PC-9 (cell line): ENCODE results near the gene CR1. TPM values are rescaled to one million over a fixed set of nuclear protein-coding genes. Genes with fewer than 3 reads are reported as not detected.
"Not testable (repeated sequence)": the region's sequence is repeated elsewhere in the genome, so short reads cannot be mapped to it uniquely, and the experiment has no call there.

Experiments used
- BruUV-seq: library from RNA; stranded (reverse); fragments of 400-500 nt; replicated peaks from 2 replicates; lab custom pipeline; 2021; lab: Mats Ljungman, UMichigan
- CTCF ChIA-PET: fragments of 300-600 bp; sonication (Branson Sonifier 250); formaldehyde crosslinking; loops from one replicate; lab custom pipeline; 2022; ENCODE audit warnings: antibody characterized with exemption; lab: Charles Lee
- POLR2A ChIA-PET: fragments of 300-600 bp; sonication (Branson Sonifier 250); formaldehyde crosslinking; loops from one replicate; lab custom pipeline; 2022; ENCODE audit warnings: antibody characterized with exemption; ENCODE audit not compliant: unreplicated experiment; lab: Charles Lee
- DNase-seq, 2 experiments: peaks; one replicate each; pipeline versions ENCODE4 v3.0.0 to v3.0.0-alpha.2; 2015 to 2022; ENCODE audit warnings: mixed read lengths in 1 of 2
- H2AFZ ChIP-seq: fragments of 200-600 bp; sonication (generic); 2 replicates; pipeline ENCODE4 v1.8.1; 2017; ENCODE audit warnings: antibody characterized with exemption
- H3F3A ChIP-seq: fragments of 200-600 bp; sonication (generic); 2 replicates; pipeline ENCODE4 v1.8.1; 2017; ENCODE audit warnings: antibody characterized with exemption, mild to moderate bottlenecking, low read depth; ENCODE audit not compliant: insufficient read depth
- H3K27ac ChIP-seq: fragments of 200-600 bp; sonication (generic); 2 replicates; pipeline ENCODE4 v1.6.1; 2016; ENCODE audit warnings: mixed run types
- H3K27me3 ChIP-seq: fragments of 200-600 bp; sonication (generic); 2 replicates; pipeline ENCODE4 v1.6.1; 2016; ENCODE audit warnings: low read depth, mixed run types; ENCODE audit not compliant: insufficient read depth
- H3K36me3 ChIP-seq: fragments of 200-600 bp; sonication (generic); 2 replicates; pipeline ENCODE4 v1.6.1; 2016; ENCODE audit warnings: low read depth, mixed run types
- H3K4me1 ChIP-seq: fragments of 200-600 bp; sonication (generic); replicated peaks from 2 replicates; pipeline ENCODE4 v1.6.1; 2016; ENCODE audit warnings: mixed run types; ENCODE audit not compliant: insufficient read depth
- H3K4me2 ChIP-seq: fragments of 200-600 bp; sonication (generic); 2 replicates; pipeline ENCODE4 v1.6.1; 2017; ENCODE audit warnings: mixed run types
- H3K4me3 ChIP-seq: fragments of 200-600 bp; sonication (generic); 2 replicates; pipeline ENCODE4 v1.6.1; 2016; ENCODE audit warnings: mixed run types
- H3K79me2 ChIP-seq: fragments of 200-600 bp; sonication (generic); 2 replicates; pipeline ENCODE4 v1.6.1; 2017; ENCODE audit warnings: low read depth, mixed run types
- H3K9me2 ChIP-seq: fragments of 200-600 bp; sonication (generic); 2 replicates; pipeline ENCODE4 v1.8.1; 2017; ENCODE audit warnings: mild to moderate bottlenecking; ENCODE audit not compliant: insufficient read depth
- H3K9me3 ChIP-seq: fragments of 200-600 bp; sonication (generic); 2 replicates; pipeline ENCODE4 v1.8.1; 2016; ENCODE audit warnings: low read depth; ENCODE audit not compliant: insufficient read depth
- H4K20me1 ChIP-seq: fragments of 200-600 bp; sonication (generic); 2 replicates; pipeline ENCODE4 v1.8.1; 2017; ENCODE audit not compliant: insufficient read depth
- EZH2 ChIP-seq: fragments of 200-600 bp; sonication (generic); IDR thresholded peaks from 2 replicates; pipeline ENCODE4 v1.8.0; 2017; ENCODE audit warnings: antibody characterized with exemption, low read depth
- intact Hi-C: fragments of 100-400 bp; cut with micrococcal nuclease; formaldehyde crosslinking; loops from one replicate; pipeline ENCODE4 v1.10.0; 2022; ENCODE audit not compliant: unreplicated experiment
- total RNA-seq: library from RNA; stranded (reverse); gene quantifications from 2 replicates; pipeline ENCODE4 v1.2.3, GENCODE V29; 2021
- TF ChIP-seq, protein P1 (sequence below): fragments of 200-600 bp; sonication (generic); conservative IDR thresholded peaks from 2 replicates; pipeline ENCODE4 v1.6.1; 2017; ENCODE audit warnings: mixed run types, antibody characterized with exemption, mild to moderate bottlenecking, moderate library complexity

CR1 gene
- total RNA-seq, 1 experiment from 2014 or later, result not detected

DNA sequence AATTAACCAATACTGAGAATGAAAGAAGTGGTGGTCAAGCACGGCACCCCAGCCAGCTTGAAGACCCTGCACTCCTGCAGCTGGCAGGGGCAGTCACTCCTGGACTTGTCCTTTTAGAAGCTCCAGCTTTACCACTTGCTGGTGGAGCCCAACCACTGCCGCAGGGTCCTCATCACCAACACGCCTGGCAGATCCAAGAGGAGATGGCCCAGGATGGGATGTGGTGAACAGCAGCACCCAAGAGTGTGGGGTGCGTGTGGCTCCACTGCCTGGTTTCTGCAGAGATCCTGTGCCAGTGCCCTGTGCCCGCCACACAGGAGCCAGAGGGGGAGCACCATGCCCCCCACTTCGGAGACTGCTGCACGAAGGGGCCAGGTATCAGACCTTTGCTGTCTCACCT is 162.5 kb downstream of the CR1 start:
- ChIA-PET POLR2A (no interaction called here), CTCF (no interaction called here)
- TF ChIP-seq, protein P1, sequence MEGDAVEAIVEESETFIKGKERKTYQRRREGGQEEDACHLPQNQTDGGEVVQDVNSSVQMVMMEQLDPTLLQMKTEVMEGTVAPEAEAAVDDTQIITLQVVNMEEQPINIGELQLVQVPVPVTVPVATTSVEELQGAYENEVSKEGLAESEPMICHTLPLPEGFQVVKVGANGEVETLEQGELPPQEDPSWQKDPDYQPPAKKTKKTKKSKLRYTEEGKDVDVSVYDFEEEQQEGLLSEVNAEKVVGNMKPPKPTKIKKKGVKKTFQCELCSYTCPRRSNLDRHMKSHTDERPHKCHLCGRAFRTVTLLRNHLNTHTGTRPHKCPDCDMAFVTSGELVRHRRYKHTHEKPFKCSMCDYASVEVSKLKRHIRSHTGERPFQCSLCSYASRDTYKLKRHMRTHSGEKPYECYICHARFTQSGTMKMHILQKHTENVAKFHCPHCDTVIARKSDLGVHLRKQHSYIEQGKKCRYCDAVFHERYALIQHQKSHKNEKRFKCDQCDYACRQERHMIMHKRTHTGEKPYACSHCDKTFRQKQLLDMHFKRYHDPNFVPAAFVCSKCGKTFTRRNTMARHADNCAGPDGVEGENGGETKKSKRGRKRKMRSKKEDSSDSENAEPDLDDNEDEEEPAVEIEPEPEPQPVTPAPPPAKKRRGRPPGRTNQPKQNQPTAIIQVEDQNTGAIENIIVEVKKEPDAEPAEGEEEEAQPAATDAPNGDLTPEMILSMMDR, result no peak
- no peak for TF ChIP-seq EZH2
- Histone ChIP-seq H3K4me1 (no peaks in the 10 kb centered on the region), H3F3A (no peaks in the 10 kb centered on the region), H3K79me2 (no peaks in the 10 kb centered on the region), H2AFZ (no peak overlapping the region), H3K9me3 (no peaks in the 10 kb centered on the region), H3K9me2 (no peaks in the 10 kb centered on the region), H3K4me2 (no peak overlapping the region), H3K36me3 (no peaks in the 10 kb centered on the region), H3K27me3 (no peaks in the 10 kb centered on the region), H4K20me1 (no peaks in the 10 kb centered on the region), H3K27ac (no peak overlapping the region), H3K4me3 (no peak overlapping the region)
- intact Hi-C loops, result no loop called here
- no TSS peak for BruUV-seq
- DNase-seq, result no peak

DNA sequence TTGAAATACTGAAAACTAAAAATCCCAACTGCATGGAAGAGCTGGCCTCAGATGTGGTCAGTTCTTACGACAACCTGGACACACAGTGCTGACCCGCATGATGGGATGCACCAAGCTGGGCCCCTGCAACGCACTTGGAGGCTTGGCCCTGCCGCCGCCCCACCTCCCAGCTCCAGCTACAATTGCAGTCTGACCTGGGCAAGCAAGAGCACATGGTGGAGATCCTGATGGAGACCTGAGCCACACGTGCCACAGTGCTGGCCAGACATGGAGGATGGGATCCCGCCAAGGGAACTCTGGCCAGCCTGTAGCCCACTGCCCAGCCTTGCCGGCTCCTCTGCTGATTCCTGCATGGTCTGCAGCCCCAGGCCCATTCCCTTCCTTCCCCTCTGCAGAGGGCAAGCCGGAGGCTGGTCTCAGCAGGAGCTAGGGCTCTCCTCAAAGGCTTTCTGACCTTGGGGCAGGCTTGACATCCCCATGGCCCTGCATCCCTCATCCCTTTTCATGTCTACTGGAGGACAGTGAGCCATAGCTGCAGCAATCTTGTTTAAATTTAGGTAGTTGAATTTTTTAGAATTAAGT is 163.0 kb downstream of the CR1 start:
- CTCF ChIA-PET, result no interaction called here
- BruUV-seq, result no TSS peak
- H2AFZ ChIP-seq, result no peak overlapping the region

GRCh38 chr1:207659545-207660153 is 163.7 kb downstream of the CR1 start:
- Histone ChIP-seq H3K36me3 (no peaks in the 10 kb centered on the region), H3K27me3 (no peaks in the 10 kb centered on the region), H2AFZ (no peak overlapping the region), H3F3A (no peaks in the 10 kb centered on the region), H4K20me1 (no peaks in the 10 kb centered on the region), H3K79me2 (no peaks in the 10 kb centered on the region), H3K4me1 (no peaks in the 10 kb centered on the region), H3K9me2 (no peaks in the 10 kb centered on the region), H3K27ac (no peak overlapping the region), H3K4me2 (no peak overlapping the region), H3K9me3 (no peaks in the 10 kb centered on the region), H3K4me3 (no peak overlapping the region)
- DNase-seq, result peak in 1 of 2 experiments; percentile 54
- BruUV-seq, result no TSS peak
- intact Hi-C loops, result no loop called here
- TF ChIP-seq EZH2, result no peak
- TF ChIP-seq, protein P1, result no peak
- POLR2A ChIA-PET, result interaction anchor here (0.5 kb wide), 1 partner anchor 9 kb away, joined by 11 read pairs; no protein-coding TSS in a partner anchor
- CTCF ChIA-PET, result no interaction called here

More for the DNA sequence above, 163.0 kb downstream of the CR1 start:
- Histone ChIP-seq H3K9me3 (no peaks in the 10 kb centered on the region), H3F3A (no peaks in the 10 kb centered on the region), H3K4me3 (no peak overlapping the region), H3K9me2 (no peaks in the 10 kb centered on the region), H3K27me3 (no peaks in the 10 kb centered on the region), H3K4me2 (no peak overlapping the region), H3K36me3 (no peaks in the 10 kb centered on the region), H4K20me1 (no peaks in the 10 kb centered on the region), H3K27ac (no peak overlapping the region), H3K79me2 (no peaks in the 10 kb centered on the region), H3K4me1 (no peaks in the 10 kb centered on the region)
- no peak for DNase-seq
- intact Hi-C loops, result no loop called here
- POLR2A ChIA-PET, result no interaction called here
- TF ChIP-seq, protein P1, result no peak
- no peak for TF ChIP-seq EZH2

- intact Hi-C loops, H3K27me3 ChIP-seq, CTCF ChIA-PET, H3K27ac ChIP-seq, H3K4me3 ChIP-seq, H3K36me3 ChIP-seq, H3F3A ChIP-seq, H3K4me1 ChIP-seq, H2AFZ ChIP-seq, H3K79me2 ChIP-seq, POLR2A ChIA-PET, H3K4me2 ChIP-seq, H3K9me3 ChIP-seq, H4K20me1 ChIP-seq, BruUV-seq, DNase-seq, H3K9me2 ChIP-seq: not testable (repeated sequence)
Measured at GRCh38 chr1:207661420-207661819, 165.5 kb downstream of the CR1 start.
